Gastrocnemius medialis (tissue), 4 donors: Measurements from ENCODE around the gene MPPED2. TPM values are rescaled to one million over a fixed set of nuclear protein-coding genes. Genes with fewer than 3 reads are reported as not detected.
A peak's percentile ranks its signal among the peaks of the same experiment; 100 is the strongest.
"Not testable (repeated sequence)": the region's sequence is repeated elsewhere in the genome, so short reads cannot be mapped to it uniquely, and the experiment has no call there.

Experiments used
- ATAC-seq, 2 donors: fragments of 150-250 bp; one replicate each; pipeline ENCODE4 v1.9.1; 2016
- DNase-seq, 2 donors: peaks; one replicate each; pipeline ENCODE4 v3.0.0-alpha.2; 2019
- H3K27ac ChIP-seq, 4 donors: fragments of 200-600 bp; sonication (generic); 1 replicate in 1 of 4; 2 replicates in 3 of 4; pipeline ENCODE4 v1.5.1; 2016 to 2018; ENCODE audit warnings: mild to moderate bottlenecking in 2 of 4, moderate library complexity in 1 of 4
- H3K27me3 ChIP-seq, 3 donors: fragments of 200-600 bp; sonication (generic) in 2 of 3; 1 replicate in 1 of 3; 2 replicates in 2 of 3; pipeline versions ENCODE4 v1.5.1 to v1.6.0; 2016 to 2019; ENCODE audit warnings: mild to moderate bottlenecking in 1 of 3, moderate library complexity in 1 of 3
- H3K36me3 ChIP-seq, 2 donors: fragments of 200-600 bp; sonication (generic) in 1 of 2; one replicate each; pipeline ENCODE4 v1.5.1; 2017 to 2018
- H3K4me1 ChIP-seq, 2 donors: fragments of 200-600 bp; sonication (generic) in 1 of 2; one replicate each; pipeline ENCODE4 v1.5.1; 2016 to 2017; ENCODE audit warnings: mild to moderate bottlenecking in 2 of 2
- H3K4me3 ChIP-seq, 4 donors: fragments of 200-600 bp; sonication (generic) in 3 of 4; 1 replicate in 1 of 4; 2 replicates in 3 of 4; pipeline ENCODE4 v1.5.1; 2016 to 2019; ENCODE audit warnings: mild to moderate bottlenecking in 2 of 4
- H3K9me3 ChIP-seq, 3 donors: fragments of 200-600 bp; sonication (generic) in 2 of 3; 1 replicate in 1 of 3; 2 replicates in 2 of 3; pipeline ENCODE4 v1.5.1; 2016 to 2019
- CTCF ChIP-seq, 5 experiments: fragments of 450-650 bp in 3 of 5; fragments of 200-600 bp in 2 of 5; sonication (generic) in 2 of 5; IDR thresholded peaks in 4 of 5; conservative IDR thresholded peaks in 1 of 5; 1 replicate in 4 of 5; 2 replicates in 1 of 5; pipeline ENCODE4 v1.5.1; 2016 to 2019; ENCODE audit warnings: antibody characterized with exemption in 5 of 5, mild to moderate bottlenecking in 3 of 5, moderate library complexity in 3 of 5
- POLR2A ChIP-seq, 2 donors: fragments of 450-650 bp; IDR thresholded peaks; one replicate each; pipeline ENCODE4 v1.6.1; 2017; ENCODE audit warnings: antibody characterized with exemption in 2 of 2, mild to moderate bottlenecking in 2 of 2, moderate library complexity in 2 of 2
- in situ Hi-C, 4 donors: fragments of 200-750 bp; cut with MboI; loops; one replicate each; pipeline versions ENCODE4 v1.15.0 to v1.8.0; 2017; ENCODE audit warnings: low sequenced_read_pairs in 4 of 4
- intact Hi-C: fragments of 100-400 bp; cut with DNase I; formaldehyde crosslinking; loops from one replicate; pipeline ENCODE4 v1.15.1; 2023; ENCODE audit warnings: low total_unique reads
- total RNA-seq, 4 donors: library from RNA; depleted of rRNA; stranded (reverse); fragments of >200 nt; gene quantifications; one replicate each; pipeline versions ENCODE4 v1.1.0 to v1.2.3, GENCODE V29; 2016

The MPPED2 gene
- total RNA-seq, 4 donors from 2014 or later, result 0.78 to 4.4 (median 2.2) TPM

DNA sequence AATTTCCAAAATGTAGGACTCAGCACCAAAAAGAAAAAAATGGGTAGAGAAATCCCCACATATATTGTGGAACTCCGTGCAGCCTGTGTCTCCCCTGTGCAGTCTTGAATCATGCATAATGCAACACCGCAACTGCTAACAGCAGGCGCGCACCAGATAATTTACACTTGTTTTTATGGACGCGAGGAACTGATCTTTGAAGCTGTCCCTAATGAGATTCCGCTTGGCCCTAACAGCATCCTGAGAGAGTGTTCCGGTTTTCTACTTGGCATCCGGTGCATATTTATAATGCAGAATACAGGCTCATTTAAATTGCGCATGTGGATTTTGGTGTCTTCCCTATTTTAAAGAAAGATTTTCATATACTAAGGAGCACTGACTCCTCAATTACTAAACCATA is 21.1 kb downstream of the MPPED2 start:
- TF ChIP-seq POLR2A (IDR thresholded peaks at IDR 0.05), result no peak
- Histone ChIP-seq H3K4me3 (no peak overlapping the region), H3K4me1 (peaks cover 0 to 23% of the 10 kb centered on the region in 2 donors), H3K9me3 (no peaks in the 10 kb centered on the region), H3K27ac (no peak overlapping the region), H3K36me3 (no peaks in the 10 kb centered on the region), H3K27me3 (no peaks in the 10 kb centered on the region)
- ATAC-seq, result no peak
- no peak for DNase-seq
- in situ Hi-C loops (no loop called here), intact Hi-C loops (no loop called here)

GRCh38 chr11:30561691-30562415 is 24.3 kb downstream of the MPPED2 start:
- Histone ChIP-seq H3K4me3 (no peak overlapping the region), H3K36me3 (no peaks in the 10 kb centered on the region), H3K9me3 (no peaks in the 10 kb centered on the region), H3K4me1 (peaks cover 0 to 23% of the 10 kb centered on the region in 2 donors), H3K27ac (no peak overlapping the region), H3K27me3 (no peaks in the 10 kb centered on the region)
- in situ Hi-C loops (no loop called here), intact Hi-C loops (no loop called here)
- TF ChIP-seq CTCF (IDR thresholded peaks at IDR 0.05 in 4 of 5, conservative IDR thresholded peaks at IDR 0.05 in 1 of 5), result no peak
- no peak for DNase-seq
- no peak for ATAC-seq

GRCh38 chr11:30560206-30561106 is 25.7 kb downstream of the MPPED2 start:
- DNase-seq (no peak), ATAC-seq (peak in 1 of 2 donors; percentile 52)
- no peak for TF ChIP-seq POLR2A (IDR thresholded peaks at IDR 0.05)
- no peak for TF ChIP-seq CTCF (IDR thresholded peaks at IDR 0.05 in 4 of 5, conservative IDR thresholded peaks at IDR 0.05 in 1 of 5)
- H3K36me3 ChIP-seq, result no peaks in the 10 kb centered on the region
- no peaks in the 10 kb centered on the region for H3K9me3 ChIP-seq
- peak overlapping the region in 3 of 4 donors; percentile 2 to 26 (median 14) for H3K4me3 ChIP-seq
- peaks cover 0 to 19% of the 10 kb centered on the region in 2 donors for H3K4me1 ChIP-seq
- H3K27me3 ChIP-seq, result no peaks in the 10 kb centered on the region
- H3K27ac ChIP-seq, result no peak overlapping the region
- intact Hi-C loops (no loop called here), in situ Hi-C loops (no loop called here)

DNA sequence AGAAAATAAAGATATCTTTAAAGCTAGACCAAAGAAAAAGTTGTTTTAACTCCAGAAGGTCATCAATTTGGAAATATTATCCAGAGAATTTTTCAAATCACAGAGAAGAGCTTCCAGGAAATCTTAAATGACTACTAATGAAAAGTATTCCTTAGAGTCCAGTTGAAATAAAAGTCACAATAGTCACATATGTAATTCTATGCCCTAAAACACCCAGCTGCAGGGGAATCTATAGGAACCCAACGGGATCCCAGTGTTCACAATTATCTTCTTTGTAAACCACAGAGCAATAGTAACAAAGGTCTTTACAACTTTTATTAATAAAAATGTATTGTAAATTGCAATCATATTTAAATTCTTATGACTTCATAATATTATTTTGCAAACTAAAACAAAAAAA is 27.1 kb downstream of the MPPED2 start:
- in situ Hi-C loops, result no loop called here
- H3K4me1 ChIP-seq, result peaks cover 0 to 19% of the 10 kb centered on the region in 2 donors
- H3K27ac ChIP-seq, result no peak overlapping the region
- no peak for DNase-seq
- intact Hi-C loops, result no loop called here
- no peaks in the 10 kb centered on the region for H3K9me3 ChIP-seq
- no peak for ATAC-seq
- TF ChIP-seq POLR2A (IDR thresholded peaks at IDR 0.05), result no peak
- H3K27me3 ChIP-seq, result no peaks in the 10 kb centered on the region
- H3K4me3 ChIP-seq, result no peak overlapping the region
- H3K36me3 ChIP-seq, result no peaks in the 10 kb centered on the region

DNA sequence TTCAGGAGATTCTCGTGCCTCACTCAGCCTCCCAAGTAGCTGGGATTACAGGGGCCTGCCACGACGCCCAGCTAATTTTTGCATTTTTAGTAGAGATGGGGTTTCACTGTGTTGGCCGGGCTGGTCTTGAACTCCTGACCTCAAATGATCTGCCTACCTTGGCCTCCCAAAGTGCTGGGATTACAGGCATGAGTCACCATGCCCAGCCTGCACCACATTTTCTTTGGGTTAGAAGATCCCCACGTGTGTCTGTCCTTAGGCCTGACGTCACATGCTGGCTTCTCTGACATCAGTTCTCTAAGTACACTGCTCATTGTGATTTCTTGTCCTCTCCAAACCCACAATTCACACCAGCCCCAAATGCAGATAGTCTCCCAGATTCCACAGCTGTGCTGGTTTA is 31.6 kb downstream of the MPPED2 start:
- intact Hi-C loops, H3K36me3 ChIP-seq, H3K27ac ChIP-seq, in situ Hi-C loops, ATAC-seq, H3K9me3 ChIP-seq, H3K27me3 ChIP-seq, DNase-seq, H3K4me1 ChIP-seq, H3K4me3 ChIP-seq: not testable (repeated sequence)

DNA sequence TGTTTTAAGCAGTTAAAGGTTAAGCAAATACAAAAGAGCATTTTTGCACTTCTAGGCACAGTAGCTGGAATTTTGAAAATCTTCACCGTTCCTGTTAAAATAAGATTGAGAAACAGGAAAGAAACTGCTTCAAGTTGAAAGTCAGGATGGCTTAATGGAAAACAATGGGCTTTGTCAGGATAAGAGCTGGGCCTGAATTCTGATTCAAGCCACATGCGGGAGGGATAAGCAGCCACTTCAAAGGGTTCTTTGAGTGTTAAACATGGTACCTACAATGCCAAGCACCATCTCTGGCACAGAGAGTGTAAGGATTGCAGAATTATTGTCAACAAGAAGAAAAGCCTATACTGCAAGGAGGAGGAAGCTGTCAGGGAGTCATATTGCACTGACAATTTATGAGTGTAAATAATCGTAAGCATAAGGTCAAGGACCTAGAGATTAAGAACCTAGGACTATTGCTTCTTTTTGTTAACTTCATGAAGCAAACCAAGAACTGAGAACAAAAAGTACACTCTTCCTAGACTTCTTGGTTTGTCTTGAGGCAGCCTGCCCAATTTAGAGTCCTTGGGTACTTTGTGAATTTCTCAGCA is 32.5 kb downstream of the MPPED2 start:
- DNase-seq (no peak), ATAC-seq (no peak)
- intact Hi-C loops, result no loop called here
- H3K36me3 ChIP-seq, result no peaks in the 10 kb centered on the region
- H3K4me3 ChIP-seq, result no peak overlapping the region
- H3K9me3 ChIP-seq, result no peaks in the 10 kb centered on the region
- no peaks in the 10 kb centered on the region for H3K4me1 ChIP-seq
- in situ Hi-C loops, result no loop called here
- TF ChIP-seq CTCF (IDR thresholded peaks at IDR 0.05 in 4 of 5, conservative IDR thresholded peaks at IDR 0.05 in 1 of 5) (no peak), POLR2A (IDR thresholded peaks at IDR 0.05) (no peak)
- no peak overlapping the region for H3K27ac ChIP-seq
- H3K27me3 ChIP-seq, result no peaks in the 10 kb centered on the region
